Activated T-helper 2 cell treated with anti-CD3 and anti-CD28 coated beads, Interferon-gamma antibody, Interleukin-2, Interleukin-4, amounts not matched to agents 10 μg/mL and 5 μg/mL and 100 μg/mL, durations not matched to agents 14 hours and 24 hours and 36 hours (primary cell): ENCODE measurements around the gene GRM7. TPM values are rescaled to one million over a fixed set of nuclear protein-coding genes. Genes with fewer than 3 reads are reported as not detected.

ENCODE experiments used
- DNase-seq: peaks from one replicate; pipeline ENCODE4 v3.0.0; 2021; ENCODE audit warnings: low spot score
- H3K27ac Mint-ChIP-seq: one replicate; pipeline ENCODE4 v1.8.0; 2021; ENCODE audit warnings: mixed read lengths
- H3K27me3 Mint-ChIP-seq: one replicate; pipeline ENCODE4 v1.8.0; 2021; ENCODE audit warnings: low read depth, mixed read lengths
- H3K36me3 Mint-ChIP-seq: one replicate; pipeline ENCODE4 v1.8.0; 2021; ENCODE audit warnings: low read depth, mixed read lengths
- H3K4me1 Mint-ChIP-seq: one replicate; pipeline ENCODE4 v1.8.0; 2021; ENCODE audit warnings: low read depth, mixed read lengths
- H3K4me3 Mint-ChIP-seq: one replicate; pipeline ENCODE4 v1.8.0; 2021; ENCODE audit warnings: low read depth, mild to moderate bottlenecking, moderate library complexity, mixed read lengths
- H3K9me3 Mint-ChIP-seq: one replicate; pipeline ENCODE4 v1.8.0; 2021; ENCODE audit warnings: mixed read lengths
- intact Hi-C: fragments of 100-400 bp; cut with micrococcal nuclease; formaldehyde crosslinking; loops from one replicate; pipeline ENCODE4 v1.15.1; 2023
- total RNA-seq: library from RNA; stranded (reverse); gene quantifications from 2 replicates; pipeline ENCODE4 v1.2.3, GENCODE V29; 2022

GRM7 gene
- total RNA-seq, 1 donor from 2014 or later: not detected

- DNase-seq: no peak
- H3K27ac Mint-ChIP-seq: no peak overlapping the region
- H3K27me3 Mint-ChIP-seq: no peaks in the 10 kb centered on the region
- H3K4me3 Mint-ChIP-seq: no peak overlapping the region
- no peaks in the 10 kb centered on the region for H3K4me1 Mint-ChIP-seq
- no peaks in the 10 kb centered on the region for H3K36me3 Mint-ChIP-seq
- peaks cover 7% of the 10 kb centered on the region for H3K9me3 Mint-ChIP-seq
- intact Hi-C loops: no loop called here
Measured at GRCh38 chr3:7226393-7226792, 365.5 kb downstream of the GRM7 start.

- H3K36me3 Mint-ChIP-seq: no peaks in the 10 kb centered on the region
- no peaks in the 10 kb centered on the region for H3K9me3 Mint-ChIP-seq
- no peak overlapping the region for H3K27ac Mint-ChIP-seq
Measured at GRCh38 chr3:7238565-7239295, 377.8 kb downstream of the GRM7 start.

GRCh38 chr3:7241584-7242302 is 380.8 kb downstream of the GRM7 start:
- Mint-ChIP-seq H3K27ac (no peak overlapping the region), H3K36me3 (no peaks in the 10 kb centered on the region), H3K9me3 (no peaks in the 10 kb centered on the region), H3K4me3 (no peak overlapping the region), H3K4me1 (no peaks in the 10 kb centered on the region), H3K27me3 (no peaks in the 10 kb centered on the region)
- intact Hi-C loops: no loop called here
- no peak for DNase-seq

More at GRCh38 chr3:7238565-7239295, 377.8 kb downstream of the GRM7 start:
- no peak overlapping the region for H3K4me3 Mint-ChIP-seq
- intact Hi-C loops: no loop called here
- H3K4me1 Mint-ChIP-seq: no peaks in the 10 kb centered on the region
- no peak for DNase-seq
- no peaks in the 10 kb centered on the region for H3K27me3 Mint-ChIP-seq

DNA sequence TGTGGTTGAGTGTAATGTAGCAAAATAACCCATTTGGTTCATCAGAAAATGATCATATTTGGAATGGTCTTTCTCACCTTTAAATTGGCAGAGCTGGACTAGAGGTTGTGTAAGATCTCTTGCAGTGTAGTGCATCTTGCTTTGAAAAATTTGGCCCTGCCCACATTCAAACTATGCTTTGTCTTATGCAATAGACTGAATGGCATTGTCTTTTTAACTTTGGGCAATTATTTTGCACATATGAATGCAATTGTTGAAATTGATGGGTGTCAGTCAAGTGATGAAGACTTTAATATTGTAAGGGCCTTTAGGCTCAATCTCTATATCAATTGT is 381.4 kb downstream of the GRM7 start:
- Mint-ChIP-seq H3K36me3 (no peaks in the 10 kb centered on the region), H3K27me3 (no peaks in the 10 kb centered on the region), H3K4me3 (no peak overlapping the region), H3K4me1 (no peaks in the 10 kb centered on the region), H3K9me3 (no peaks in the 10 kb centered on the region), H3K27ac (no peak overlapping the region)
- intact Hi-C loops: no loop called here
- no peak for DNase-seq

GRCh38 chr3:7249493-7250076 is 388.7 kb downstream of the GRM7 start:
- Mint-ChIP-seq H3K4me3 (no peak overlapping the region), H3K27me3 (no peaks in the 10 kb centered on the region), H3K27ac (no peak overlapping the region), H3K9me3 (peaks cover 3% of the 10 kb centered on the region), H3K36me3 (no peaks in the 10 kb centered on the region), H3K4me1 (no peaks in the 10 kb centered on the region)
- DNase-seq: no peak
- intact Hi-C loops: no loop called here

DNA sequence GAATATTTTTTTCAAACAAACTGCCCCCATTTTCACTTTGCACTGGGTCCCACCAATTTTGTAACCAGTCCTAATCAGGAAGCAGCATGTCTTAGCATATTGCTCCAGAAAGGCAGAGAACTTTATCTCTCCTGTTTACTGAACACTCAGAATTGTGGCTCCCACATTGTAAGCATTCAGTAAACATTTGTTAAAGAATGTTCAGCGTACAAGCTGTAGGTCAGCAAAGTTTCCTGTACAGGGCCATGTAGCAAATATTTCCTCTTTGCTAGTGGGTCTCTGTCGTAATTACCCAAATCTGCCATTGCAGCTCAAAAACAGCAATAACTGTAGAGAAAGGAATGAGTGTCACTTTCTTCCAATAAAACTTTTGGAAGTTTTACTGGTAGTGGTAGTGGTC is 393.3 kb downstream of the GRM7 start:
- Mint-ChIP-seq H3K4me3 (no peak overlapping the region), H3K27me3 (no peaks in the 10 kb centered on the region), H3K36me3 (no peaks in the 10 kb centered on the region), H3K4me1 (no peaks in the 10 kb centered on the region), H3K27ac (no peak overlapping the region), H3K9me3 (no peaks in the 10 kb centered on the region)
- intact Hi-C loops: no loop called here
- no peak for DNase-seq

DNA sequence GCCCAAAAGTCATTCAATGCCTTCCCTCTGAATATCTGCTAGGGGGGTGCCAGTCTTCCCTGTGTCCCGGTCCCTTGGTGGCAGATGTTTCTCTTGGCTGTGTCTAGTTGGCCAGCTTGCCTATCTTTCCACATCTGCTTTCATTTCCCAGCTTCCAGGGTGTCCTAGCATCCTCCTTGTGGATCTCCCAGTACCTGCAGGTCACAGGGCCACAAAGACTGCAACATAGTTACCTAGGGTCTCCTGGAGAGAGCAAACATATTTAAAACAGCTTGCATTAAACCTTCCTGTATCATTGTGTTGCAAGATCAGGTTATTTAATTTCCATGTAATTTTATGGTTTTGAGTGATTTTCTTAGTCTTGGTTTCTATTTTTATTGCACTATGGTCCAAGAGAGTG is 400.1 kb downstream of the GRM7 start:
- H3K36me3 Mint-ChIP-seq: no peaks in the 10 kb centered on the region
- H3K27ac Mint-ChIP-seq: no peak overlapping the region
- no peak for DNase-seq
- H3K9me3 Mint-ChIP-seq: peaks cover 3% of the 10 kb centered on the region
- H3K27me3 Mint-ChIP-seq: no peaks in the 10 kb centered on the region
- H3K4me3 Mint-ChIP-seq: no peak overlapping the region
- intact Hi-C loops: no loop called here
- no peaks in the 10 kb centered on the region for H3K4me1 Mint-ChIP-seq

DNA sequence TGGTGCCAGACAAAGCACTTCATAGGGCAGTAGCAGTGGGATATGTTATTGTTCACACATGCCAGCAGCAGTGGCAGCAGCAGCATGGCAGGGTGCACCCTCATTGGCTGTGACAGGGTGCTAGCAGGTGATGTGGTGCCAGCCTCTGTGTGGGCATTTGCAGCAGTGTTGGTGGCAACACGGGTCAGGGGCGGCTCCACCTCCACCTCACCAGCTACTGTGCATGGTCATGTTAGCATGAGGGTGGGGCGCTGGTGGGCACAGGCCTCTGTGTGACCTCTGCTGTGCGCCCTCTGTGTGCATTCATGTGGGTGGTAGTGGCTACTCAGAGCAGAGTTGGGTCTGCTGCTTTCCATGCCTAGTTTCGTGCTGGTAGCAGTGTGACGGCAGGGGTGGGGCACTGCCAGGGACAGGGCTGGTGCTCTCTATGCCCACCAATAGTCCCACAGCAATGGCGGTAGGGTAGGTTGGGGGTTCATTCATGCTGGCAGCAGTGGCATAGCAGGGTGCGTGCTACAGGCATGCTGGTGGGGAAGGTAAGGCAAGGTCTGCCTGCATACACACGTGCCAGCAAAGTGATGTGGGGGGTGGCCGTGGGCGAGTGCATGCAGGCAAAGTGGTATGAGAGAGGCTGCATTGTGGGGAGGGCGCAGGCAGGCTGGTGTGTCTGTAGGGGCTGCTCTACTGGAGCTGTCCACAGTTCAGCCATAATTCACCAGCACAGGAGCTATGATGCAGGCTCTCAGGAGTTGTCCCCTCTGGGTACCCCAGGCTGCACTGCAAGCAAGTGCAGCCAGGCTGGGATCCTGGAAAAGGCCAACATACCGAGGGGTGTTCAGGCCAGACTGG is 402.7 kb downstream of the GRM7 start:
- Mint-ChIP-seq H3K9me3 (peaks cover 3% of the 10 kb centered on the region), H3K27me3 (no peaks in the 10 kb centered on the region), H3K4me1 (no peaks in the 10 kb centered on the region), H3K4me3 (no peak overlapping the region), H3K36me3 (no peaks in the 10 kb centered on the region), H3K27ac (no peak overlapping the region)
- DNase-seq: no peak
- intact Hi-C loops: no loop called here

- intact Hi-C loops: no loop called here
- Mint-ChIP-seq H3K27me3 (no peaks in the 10 kb centered on the region), H3K4me1 (no peaks in the 10 kb centered on the region), H3K4me3 (no peak overlapping the region), H3K27ac (no peak overlapping the region), H3K9me3 (peaks cover 3% of the 10 kb centered on the region), H3K36me3 (no peaks in the 10 kb centered on the region)
- no peak for DNase-seq
Measured at GRCh38 chr3:7264196-7264526, 403.2 kb downstream of the GRM7 start.

DNA sequence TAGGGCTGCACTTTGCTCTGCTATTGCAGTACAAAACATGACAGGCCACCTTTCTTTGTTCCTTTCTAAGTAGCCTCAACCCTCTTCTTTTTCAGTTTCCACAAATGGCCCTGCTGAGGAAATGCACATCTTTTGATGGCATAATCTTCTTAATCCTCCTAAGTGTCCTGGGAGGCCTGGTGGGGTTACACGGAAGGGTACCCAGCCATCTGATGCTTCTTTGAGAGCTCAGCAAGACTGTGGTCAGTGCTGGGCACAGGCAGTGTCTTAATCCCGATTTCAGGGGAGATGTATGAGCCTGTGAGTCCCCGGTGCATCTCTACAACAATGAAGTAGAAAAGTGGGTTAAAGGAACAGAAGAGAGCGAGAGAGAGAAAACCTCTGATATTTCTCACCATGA is 404.8 kb downstream of the GRM7 start:
- intact Hi-C loops: no loop called here
- Mint-ChIP-seq H3K4me3 (no peak overlapping the region), H3K36me3 (no peaks in the 10 kb centered on the region), H3K27ac (no peak overlapping the region), H3K4me1 (no peaks in the 10 kb centered on the region), H3K27me3 (no peaks in the 10 kb centered on the region), H3K9me3 (peaks cover 7% of the 10 kb centered on the region)
- DNase-seq: no peak

DNA sequence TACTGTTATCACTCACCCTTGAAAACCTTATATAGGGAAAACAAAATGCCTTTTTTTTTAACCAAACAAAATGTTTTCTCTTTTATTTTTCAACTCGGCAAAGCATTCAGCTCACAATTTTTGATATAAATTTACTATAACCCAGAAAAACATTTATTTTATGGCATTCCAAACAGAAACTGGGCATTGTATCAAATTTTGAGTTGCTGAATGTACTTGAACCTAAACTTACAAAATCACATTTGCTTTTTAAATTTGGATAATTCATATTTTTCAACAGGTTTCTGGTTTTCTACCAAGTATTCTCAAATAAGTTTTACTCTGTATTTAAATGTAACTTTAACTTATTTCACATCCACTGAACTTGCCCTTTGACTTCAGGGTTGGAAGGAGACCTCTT is 405.6 kb downstream of the GRM7 start:
- no peaks in the 10 kb centered on the region for H3K36me3 Mint-ChIP-seq
- peaks cover 7% of the 10 kb centered on the region for H3K9me3 Mint-ChIP-seq
- no peak overlapping the region for H3K4me3 Mint-ChIP-seq
- intact Hi-C loops: no loop called here
- no peaks in the 10 kb centered on the region for H3K4me1 Mint-ChIP-seq
- H3K27ac Mint-ChIP-seq: no peak overlapping the region
- H3K27me3 Mint-ChIP-seq: no peaks in the 10 kb centered on the region
- no peak for DNase-seq

DNA sequence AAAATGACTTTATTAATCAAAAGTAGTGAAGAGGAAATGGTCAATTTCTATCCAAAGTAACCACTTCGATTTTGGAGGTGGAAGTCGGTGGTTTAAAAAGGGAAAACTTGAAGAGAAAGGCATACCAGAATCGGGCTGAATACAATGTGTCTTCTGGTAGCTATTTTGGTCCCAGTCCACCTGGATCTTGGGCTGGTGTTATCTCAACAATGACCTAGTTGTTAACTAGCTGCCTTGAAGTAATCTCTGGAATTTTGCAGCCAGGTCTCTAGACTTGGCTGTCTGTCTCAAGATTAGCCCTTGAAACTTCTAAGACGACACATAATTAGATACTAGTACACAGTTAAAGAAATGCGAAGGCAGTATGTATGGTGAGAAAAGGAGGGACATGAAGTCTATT is 409.8 kb downstream of the GRM7 start:
- Mint-ChIP-seq H3K4me1 (no peaks in the 10 kb centered on the region), H3K9me3 (peaks cover 8% of the 10 kb centered on the region), H3K4me3 (no peak overlapping the region), H3K27ac (no peak overlapping the region), H3K36me3 (no peaks in the 10 kb centered on the region), H3K27me3 (no peaks in the 10 kb centered on the region)
- no peak for DNase-seq
- intact Hi-C loops: no loop called here

GRCh38 chr3:7271631-7272030 is 410.7 kb downstream of the GRM7 start:
- intact Hi-C loops: no loop called here
- Mint-ChIP-seq H3K27me3 (no peaks in the 10 kb centered on the region), H3K4me1 (no peaks in the 10 kb centered on the region), H3K27ac (no peak overlapping the region), H3K9me3 (peaks cover 8% of the 10 kb centered on the region), H3K36me3 (no peaks in the 10 kb centered on the region), H3K4me3 (no peak overlapping the region)
- DNase-seq: no peak
